CD14-positive monocyte (primary cell): ENCODE data around the gene NAPB. TPM values are rescaled to one million over a fixed set of nuclear protein-coding genes. Genes with fewer than 3 reads are reported as not detected.

Experiments used
- DNase-seq, 3 donors: peaks; one replicate each; pipeline ENCODE4 v3.0.0-alpha.2; 2011 to 2022
- H2AFZ ChIP-seq: 2 replicates; pipeline ENCODE4 v1.6.0; 2012; ENCODE audit warnings: mild to moderate bottlenecking, low read depth, low read length, inconsistent platforms; ENCODE audit not compliant: insufficient read depth, poor library complexity, severe bottlenecking
- H3K27ac ChIP-seq, 2 donors: 1 replicate in 1 of 2; 2 replicates in 1 of 2; pipeline ENCODE4 v1.5.1; 2012 to 2013; ENCODE audit warnings: low read length in 2 of 2, control low read depth in 1 of 2, inconsistent platforms in 1 of 2, low read depth in 1 of 2, mild to moderate bottlenecking in 1 of 2
- H3K27me3 ChIP-seq, 2 donors: one replicate each; pipeline versions ENCODE4 v1.6.0 to v1.6.1; 2011 to 2013; ENCODE audit warnings: low read length in 2 of 2; ENCODE audit not compliant: control insufficient read depth in 2 of 2, insufficient read depth in 2 of 2
- H3K36me3 ChIP-seq, 2 donors: replicated peaks in 1 of 2; 1 replicate in 1 of 2; 2 replicates in 1 of 2; pipeline versions ENCODE4 v1.5.1 to v1.6.1; 2012 to 2013; ENCODE audit warnings: low read length in 2 of 2, control low read depth in 1 of 2, inconsistent platforms in 1 of 2, mild to moderate bottlenecking in 1 of 2; ENCODE audit not compliant: insufficient read depth in 2 of 2, control insufficient read depth in 1 of 2
- H3K4me1 ChIP-seq, 2 donors: 1 replicate in 1 of 2; 2 replicates in 1 of 2; pipeline versions ENCODE4 v1.5.1 to v1.6.1; 2012 to 2013; ENCODE audit warnings: low read length in 2 of 2, control low read depth in 1 of 2, inconsistent platforms in 1 of 2, mild to moderate bottlenecking in 1 of 2, moderate library complexity in 1 of 2; ENCODE audit not compliant: insufficient read depth in 2 of 2, control insufficient read depth in 1 of 2
- H3K4me2 ChIP-seq: replicated peaks from 2 replicates; pipeline ENCODE3; 2012; ENCODE audit warnings: low read length, moderate library complexity, mild to moderate bottlenecking; ENCODE audit not compliant: poor library complexity, severe bottlenecking; ENCODE audit errors: extremely low read depth
- H3K4me3 ChIP-seq, 3 experiments: fragments of 200-600 bp in 1 of 3; sonication (generic) in 1 of 3; replicated peaks in 1 of 3; 1 replicate in 2 of 3; 2 replicates in 1 of 3; pipeline ENCODE4 v1.5.1; 2011 to 2013; ENCODE audit warnings: low read length in 3 of 3, mild to moderate bottlenecking in 3 of 3, control low read depth in 2 of 3, low read depth in 2 of 3, inconsistent platforms in 1 of 3, moderate library complexity in 1 of 3
- H3K79me2 ChIP-seq: 2 replicates; pipeline ENCODE4 v1.6.0; 2012; ENCODE audit warnings: mild to moderate bottlenecking, control low read depth, inconsistent platforms, low read length, moderate library complexity; ENCODE audit not compliant: insufficient read depth
- H3K9ac ChIP-seq: 2 replicates; pipeline ENCODE4 v1.6.0; 2017; ENCODE audit warnings: low read length, mild to moderate bottlenecking; ENCODE audit not compliant: insufficient read depth, poor library complexity, severe bottlenecking
- H3K9me3 ChIP-seq, 2 donors: replicated peaks in 1 of 2; 1 replicate in 1 of 2; 2 replicates in 1 of 2; pipeline versions ENCODE4 v1.5.1 to v1.6.1; 2012 to 2013; ENCODE audit warnings: low read length in 2 of 2, control low read depth in 1 of 2; ENCODE audit not compliant: control insufficient read depth in 1 of 2, insufficient read depth in 1 of 2
- H4K20me1 ChIP-seq: 2 replicates; pipeline ENCODE4 v1.6.0; 2012; ENCODE audit warnings: mild to moderate bottlenecking, low read length, control low read depth, moderate library complexity; ENCODE audit not compliant: insufficient read depth
- H3K27ac Mint-ChIP-seq, 7 donors: one replicate each; pipeline ENCODE4 v1.8.0; 2020; ENCODE audit warnings: mild to moderate bottlenecking in 7 of 7, mixed read lengths in 7 of 7, moderate library complexity in 6 of 7, inconsistent platforms in 2 of 7
- H3K27me3 Mint-ChIP-seq, 3 donors: one replicate each; pipeline ENCODE4 v1.8.0; 2021 to 2022; ENCODE audit warnings: low read depth in 3 of 3, mild to moderate bottlenecking in 3 of 3, mixed read lengths in 3 of 3, moderate library complexity in 3 of 3, inconsistent platforms in 1 of 3
- H3K36me3 Mint-ChIP-seq, 2 donors: one replicate each; pipeline ENCODE4 v1.8.0; 2020; ENCODE audit warnings: mixed read lengths in 2 of 2, inconsistent platforms in 1 of 2, mild to moderate bottlenecking in 1 of 2
- H3K4me1 Mint-ChIP-seq: one replicate; pipeline ENCODE4 v1.8.0; 2020; ENCODE audit warnings: mild to moderate bottlenecking, mixed read lengths
- H3K4me3 Mint-ChIP-seq, 2 donors: one replicate each; pipeline ENCODE4 v1.8.0; 2020; ENCODE audit warnings: mild to moderate bottlenecking in 2 of 2, mixed read lengths in 2 of 2, moderate library complexity in 1 of 2
- H3K9me3 Mint-ChIP-seq, 7 donors: one replicate each; pipeline ENCODE4 v1.8.0; 2020 to 2022; ENCODE audit warnings: mixed read lengths in 7 of 7, mild to moderate bottlenecking in 6 of 7, moderate library complexity in 6 of 7, inconsistent platforms in 2 of 7
- CTCF ChIP-seq: fragments of 200-600 bp; IDR thresholded peaks from one replicate; pipeline ENCODE4 v1.8.0; 2022; ENCODE audit warnings: antibody characterized with exemption, mild to moderate bottlenecking
- WGBS: methylation state at CpG from one replicate; pipeline ENCODE4 v1.1.5; 2013; ENCODE audit warnings: missing lambda C conversion rate; ENCODE audit not compliant: insufficient coverage; 5-methylcytosine and 5-hydroxymethylcytosine counted together
- intact Hi-C, 2 donors: fragments of 100-400 bp; cut with micrococcal nuclease; formaldehyde crosslinking; loops; one replicate each; pipeline versions ENCODE4 v1.15.0 to v1.15.1; 2023
- polyA plus RNA-seq, 3 donors: library from polyadenylated mRNA; depleted of rRNA in 1 of 3; unstranded in 2 of 3; stranded (reverse) in 1 of 3; fragments of 300-500 nt in 2 of 3; fragments of >200 nt in 1 of 3; fragmentation: Illumina TruSeq in 2 of 3; gene quantifications; 1 replicate in 2 of 3; 2 replicates in 1 of 3; pipeline ENCODE4 v1.2.3, GENCODE V29; 2012 to 2021

Gene NAPB
- polyA plus RNA-seq, 3 donors: 2.4 to 6.3 (median 2.6) TPM

GRCh38 chr20:23370873-23371272 lies 50.4 kb downstream of the NAPB start:
- H3K9me3 Mint-ChIP-seq: peaks cover 0 to 3% (median 0%) of the 10 kb centered on the region in 7 donors
- intact Hi-C loops: no loop called here
- WGBS: no CpG with 5 or more reads among the region's 3 CpGs
- H3K79me2 ChIP-seq: peaks cover 38% of the 10 kb centered on the region
- no peak overlapping the region for H3K4me2 ChIP-seq
- peaks cover 73 to 76% of the 10 kb centered on the region in 2 donors for H3K36me3 Mint-ChIP-seq
- DNase-seq: no peak
- H3K4me3 ChIP-seq: no peak overlapping the region
- peaks cover 55 to 81% of the 10 kb centered on the region in 2 donors for H3K36me3 ChIP-seq
- H3K27me3 Mint-ChIP-seq: no peaks in the 10 kb centered on the region
- TF ChIP-seq CTCF: no peak
- peaks cover 33% of the 10 kb centered on the region for H3K4me1 Mint-ChIP-seq
- H3K27ac Mint-ChIP-seq: peak overlapping the region in 6 of 7 donors; percentile 7 to 82 (median 20)
- H3K4me3 Mint-ChIP-seq: no peak overlapping the region
- peak overlapping the region in 1 of 2 donors; percentile 62 for H3K27ac ChIP-seq
- H3K9ac ChIP-seq: no peak overlapping the region
- H3K27me3 ChIP-seq: no peaks in the 10 kb centered on the region
- no peak overlapping the region for H2AFZ ChIP-seq
- H3K9me3 ChIP-seq: no peaks in the 10 kb centered on the region
- H4K20me1 ChIP-seq: peaks cover 46% of the 10 kb centered on the region
- H3K4me1 ChIP-seq: peaks cover 25 to 33% of the 10 kb centered on the region in 2 donors

- no peak for DNase-seq
- H3K36me3 ChIP-seq: peaks cover 50 to 80% of the 10 kb centered on the region in 2 donors
- H3K4me3 ChIP-seq: no peak overlapping the region
- H4K20me1 ChIP-seq: peaks cover 52% of the 10 kb centered on the region
- Mint-ChIP-seq H3K27ac (peak overlapping the region in 3 of 7 donors; percentile 7 to 25 (median 14)), H3K4me3 (no peak overlapping the region), H3K9me3 (peaks cover 0 to 2% (median 0%) of the 10 kb centered on the region in 7 donors), H3K4me1 (peaks cover 35% of the 10 kb centered on the region), H3K27me3 (peaks cover 0 to under 1% (median 0%) of the 10 kb centered on the region in 3 donors), H3K36me3 (peaks cover 69 to 71% of the 10 kb centered on the region in 2 donors)
- no peaks in the 10 kb centered on the region for H3K9me3 ChIP-seq
- TF ChIP-seq CTCF: no peak
- H3K79me2 ChIP-seq: peaks cover 44% of the 10 kb centered on the region
- no peak overlapping the region for H3K9ac ChIP-seq
- H3K27ac ChIP-seq: peak overlapping the region in 1 of 2 donors; percentile 62
- no peaks in the 10 kb centered on the region for H3K27me3 ChIP-seq
- 95% methylated on average over 4 of the region's 5 CpGs for WGBS
- peaks cover 31 to 39% of the 10 kb centered on the region in 2 donors for H3K4me1 ChIP-seq
- no peak overlapping the region for H3K4me2 ChIP-seq
- intact Hi-C loops: no loop called here
- H2AFZ ChIP-seq: no peak overlapping the region
These were observed 51.0 kb downstream of the NAPB start for GRCh38 chr20:23370274-23370673.
